IMR-90 (cell line): ENCODE data around the gene ANGEL1. TPM values are rescaled to one million over a fixed set of nuclear protein-coding genes. Genes with fewer than 3 reads are reported as not detected.

Experiments used
- ATAC-seq: fragments of 200-7000 bp; cut with Tn5 transposase; 2 replicates; pipeline ENCODE4 v1.9.1; 2020; ENCODE audit warnings: low read depth, mild to moderate bottlenecking, moderate library complexity
- BruUV-seq: library from RNA; stranded (reverse); fragments of 400-500 nt; replicated peaks from 2 replicates; lab custom pipeline; 2021; lab: Mats Ljungman, UMichigan
- CTCF ChIA-PET: fragments of 300-600 bp; formaldehyde crosslinking; extraction: SDS; loops from one replicate; lab custom pipeline; 2021; ENCODE audit warnings: antibody characterized with exemption; lab: Yijun Ruan, JAX
- POLR2A ChIA-PET: fragments of 300-600 bp; sonication (Branson Sonifier 250); formaldehyde crosslinking; loops from one replicate; lab custom pipeline; 2022; ENCODE audit warnings: antibody characterized with exemption; ENCODE audit not compliant: unreplicated experiment; lab: Charles Lee
- DNase-seq: peaks from one replicate; pipeline ENCODE4 v3.0.0; 2013
- H2AFZ ChIP-seq: replicated peaks from 2 replicates; pipeline ENCODE3; 2013; ENCODE audit warnings: low read length, mild to moderate bottlenecking; ENCODE audit not compliant: poor library complexity
- H2AK5ac ChIP-seq: 2 replicates; pipeline ENCODE4 v1.6.1; 2013; ENCODE audit warnings: low read depth, low read length, inconsistent platforms
- H2AK9ac ChIP-seq: replicated peaks from 2 replicates; pipeline ENCODE3; 2013; ENCODE audit warnings: mild to moderate bottlenecking, low read depth, low read length, moderate library complexity; ENCODE audit not compliant: poor library complexity
- H2BK120ac ChIP-seq: 2 replicates; pipeline ENCODE4 v1.6.1; 2013; ENCODE audit warnings: low read depth, low read length, inconsistent platforms
- H2BK15ac ChIP-seq: 3 replicates; pipeline ENCODE4 v1.6.1; 2013; ENCODE audit warnings: low read depth, low read length, inconsistent platforms
- H2BK20ac ChIP-seq: 2 replicates; pipeline ENCODE4 v1.6.1; 2013; ENCODE audit warnings: low read depth, mild to moderate bottlenecking, inconsistent platforms, low read length, moderate library complexity
- H2BK5ac ChIP-seq: 2 replicates; pipeline ENCODE4 v1.6.1; 2013; ENCODE audit warnings: mild to moderate bottlenecking, low read depth, low read length, inconsistent platforms; ENCODE audit not compliant: poor library complexity, severe bottlenecking
- H3K14ac ChIP-seq: replicated peaks from 2 replicates; pipeline ENCODE4 v1.6.1; 2013; ENCODE audit warnings: low read depth, low read length, inconsistent platforms
- H3K18ac ChIP-seq: 2 replicates; pipeline ENCODE4 v1.6.1; 2013; ENCODE audit warnings: low read depth, low read length, control low read depth
- H3K23ac ChIP-seq: 2 replicates; pipeline ENCODE4 v1.6.1; 2013; ENCODE audit warnings: low read depth, low read length, inconsistent platforms
- H3K27ac ChIP-seq: 2 replicates; pipeline ENCODE4 v1.5.1; 2013; ENCODE audit warnings: mild to moderate bottlenecking, control low read depth, low read length; ENCODE audit not compliant: insufficient read depth
- H3K27me3 ChIP-seq: 2 replicates; pipeline ENCODE4 v1.6.1; 2013; ENCODE audit warnings: low read length; ENCODE audit not compliant: control insufficient read depth, insufficient read depth
- H3K36me3 ChIP-seq: 2 replicates; pipeline ENCODE4 v1.6.1; 2013; ENCODE audit warnings: low read length, mixed read lengths; ENCODE audit not compliant: control insufficient read depth, insufficient read depth
- H3K4ac ChIP-seq: 2 replicates; pipeline ENCODE4 v1.6.1; 2013; ENCODE audit warnings: low read depth, low read length, inconsistent platforms
- H3K4me1 ChIP-seq: 2 replicates; pipeline ENCODE4 v1.6.1; 2013; ENCODE audit warnings: low read length, mixed read lengths; ENCODE audit not compliant: control insufficient read depth, insufficient read depth
- H3K4me2 ChIP-seq: 2 replicates; pipeline ENCODE4 v1.6.1; 2013; ENCODE audit warnings: low read depth, mild to moderate bottlenecking, control low read depth, low read length, moderate library complexity
- H3K4me3 ChIP-seq: 2 replicates; pipeline ENCODE4 v1.5.1; 2013; ENCODE audit warnings: low read depth, mild to moderate bottlenecking, control low read depth, low read length, moderate library complexity; ENCODE audit not compliant: insufficient read depth
- H3K56ac ChIP-seq: 2 replicates; pipeline ENCODE4 v1.6.1; 2013; ENCODE audit warnings: low read length, inconsistent platforms; ENCODE audit not compliant: insufficient read depth; ENCODE audit errors: extremely low read depth
- H3K79me1 ChIP-seq, 2 experiments: 2 replicates each; pipeline ENCODE4 v1.6.1; 2013; ENCODE audit warnings: low read length in 2 of 2, inconsistent platforms in 1 of 2, low read depth in 1 of 2
- H3K9ac ChIP-seq: 2 replicates; pipeline ENCODE4 v1.6.1; 2013; ENCODE audit warnings: low read depth, low read length, control low read depth
- H3K9me1 ChIP-seq: 2 replicates; pipeline ENCODE4 v1.6.1; 2013; ENCODE audit warnings: low read length, inconsistent platforms; ENCODE audit not compliant: insufficient read depth
- H3K9me3 ChIP-seq: 2 replicates; pipeline ENCODE4 v1.6.1; 2013; ENCODE audit warnings: low read length; ENCODE audit not compliant: control insufficient read depth, insufficient read depth
- H4K20me1 ChIP-seq: 2 replicates; pipeline ENCODE4 v1.6.1; 2013; ENCODE audit warnings: low read length, inconsistent platforms; ENCODE audit not compliant: insufficient read depth
- H4K5ac ChIP-seq: 2 replicates; pipeline ENCODE4 v1.6.1; 2013; ENCODE audit warnings: mild to moderate bottlenecking, low read depth, low read length, control low read depth
- H4K8ac ChIP-seq, 2 experiments: 2 replicates each; pipeline ENCODE4 v1.6.1; 2013; ENCODE audit warnings: low read depth in 2 of 2, low read length in 2 of 2, control low read depth in 1 of 2, inconsistent platforms in 1 of 2
- H4K91ac ChIP-seq: 2 replicates; pipeline ENCODE4 v1.6.1; 2013; ENCODE audit warnings: low read depth, low read length, inconsistent platforms; ENCODE audit not compliant: insufficient read depth
- BHLHE40 ChIP-seq: fragments of 150-350 bp; IDR thresholded peaks from 2 replicates; pipeline ENCODE4 v1.6.1; 2016; ENCODE audit warnings: mild to moderate bottlenecking, low read depth, low read length
- CEBPB ChIP-seq: IDR thresholded peaks from 2 replicates; pipeline ENCODE4 v1.6.1; 2012; ENCODE audit warnings: low read depth, low read length, improper control_type of control experiment
- CHD1 ChIP-seq: IDR thresholded peaks from 2 replicates; pipeline ENCODE4 v1.6.1; 2012; ENCODE audit warnings: low read depth, low read length, improper control_type of control experiment
- FOS ChIP-seq: fragments of 150-350 bp; IDR thresholded peaks from 2 replicates; pipeline ENCODE4 v1.6.1; 2016; ENCODE audit warnings: low read depth, low read length
- MAFK ChIP-seq: IDR thresholded peaks from 2 replicates; pipeline ENCODE4 v1.6.1; 2012; ENCODE audit warnings: low read depth, low read length, improper control_type of control experiment
- MAZ ChIP-seq: IDR thresholded peaks from 2 replicates; pipeline ENCODE4 v1.6.1; 2012; ENCODE audit warnings: low read depth, mild to moderate bottlenecking, low read length, improper control_type of control experiment, moderate library complexity, borderline replicate concordance
- MXI1 ChIP-seq: IDR thresholded peaks from 2 replicates; pipeline ENCODE4 v1.6.1; 2012; ENCODE audit warnings: low read depth, mild to moderate bottlenecking, low read length, moderate library complexity, borderline replicate concordance
- NFE2L2 ChIP-seq: fragments of 150-350 bp; IDR thresholded peaks from 2 replicates; pipeline ENCODE4 v1.6.1; 2016; ENCODE audit warnings: low read depth, mild to moderate bottlenecking, low read length
- POLR2A ChIP-seq: IDR thresholded peaks from 2 replicates; pipeline ENCODE4 v1.6.1; 2012; ENCODE audit warnings: mild to moderate bottlenecking, low read depth, low read length
- RAD21 ChIP-seq: IDR thresholded peaks from 2 replicates; pipeline ENCODE4 v1.6.1; 2012; ENCODE audit warnings: low read length, improper control_type of control experiment
- RCOR1 ChIP-seq: IDR thresholded peaks from 2 replicates; pipeline ENCODE4 v1.6.1; 2012; ENCODE audit warnings: mild to moderate bottlenecking, low read length, improper control_type of control experiment; ENCODE audit not compliant: insufficient replicate concordance
- RFX5 ChIP-seq: IDR thresholded peaks from 2 replicates; pipeline ENCODE4 v1.8.0; 2012; ENCODE audit warnings: low read depth, mild to moderate bottlenecking, low read length, moderate library complexity
- SMC3 ChIP-seq: fragments of 150-350 bp; IDR thresholded peaks from 2 replicates; pipeline ENCODE4 v1.6.1; 2016; ENCODE audit warnings: low read depth, mild to moderate bottlenecking, antibody characterized with exemption, low read length, moderate library complexity
- WGBS, 2 experiments: methylation state at CpG; one replicate each; pipeline versions ENCODE4 v1.1.5 to v1.1.7; 2013; ENCODE audit warnings: missing lambda C conversion rate in 2 of 2; ENCODE audit not compliant: insufficient read length in 1 of 2; ENCODE audit errors: extremely low coverage in 2 of 2; 5-methylcytosine and 5-hydroxymethylcytosine counted together
- dilution Hi-C: fragments of 300-500 bp; cut with HindIII; formaldehyde crosslinking; loops from one replicate; pipeline ENCODE4 v1.14.3; 2018; ENCODE audit warnings: low sequenced_read_pairs; ENCODE audit not compliant: unreplicated experiment
- in situ Hi-C: fragments of 300-500 bp; cut with MboI; formaldehyde crosslinking; loops from 3 replicates; pipeline ENCODE4 v1.14.3; 2019; ENCODE audit warnings: low sequenced_read_pairs, inconsistent platforms, mixed read lengths
- intact Hi-C: fragments of 100-400 bp; cut with micrococcal nuclease; formaldehyde crosslinking; loops from 2 replicates; pipeline ENCODE4 v1.10.0; 2022
- polyA plus RNA-seq, 3 experiments: library from polyadenylated mRNA; depleted of rRNA; stranded (reverse); fragments of >200 nt; gene quantifications; 2 replicates each; pipeline ENCODE4 v1.2.3, GENCODE V29; 2012; ENCODE audit warnings: low replicate concordance in 1 of 3
- total RNA-seq: library from RNA; depleted of rRNA; stranded (reverse); fragments of >200 nt; gene quantifications from 2 replicates; pipeline ENCODE4 v1.2.3, GENCODE V29; 2012
- TF ChIP-seq, protein P1 (sequence below): conservative IDR thresholded peaks from 2 replicates; pipeline ENCODE4 v1.5.1; 2012; ENCODE audit warnings: mild to moderate bottlenecking, low read depth, low read length, improper control_type of control experiment
- TF ChIP-seq, protein P2 (sequence below): fragments of 150-350 bp; IDR thresholded peaks from 2 replicates; pipeline ENCODE4 v1.6.1; 2017; ENCODE audit warnings: mild to moderate bottlenecking, antibody characterized with exemption, low read length, low read depth
- TF ChIP-seq, protein P3 (sequence below): fragments of 150-350 bp; IDR thresholded peaks from 2 replicates; pipeline ENCODE4 v1.6.1; 2016; ENCODE audit warnings: low read depth, mild to moderate bottlenecking, low read length, moderate library complexity, borderline replicate concordance

The ANGEL1 gene
- total and polyA plus RNA-seq, 2 of the 4 experiments (the other 2 are of a cell fraction) = 4.1 to 10.0 TPM

DNA sequence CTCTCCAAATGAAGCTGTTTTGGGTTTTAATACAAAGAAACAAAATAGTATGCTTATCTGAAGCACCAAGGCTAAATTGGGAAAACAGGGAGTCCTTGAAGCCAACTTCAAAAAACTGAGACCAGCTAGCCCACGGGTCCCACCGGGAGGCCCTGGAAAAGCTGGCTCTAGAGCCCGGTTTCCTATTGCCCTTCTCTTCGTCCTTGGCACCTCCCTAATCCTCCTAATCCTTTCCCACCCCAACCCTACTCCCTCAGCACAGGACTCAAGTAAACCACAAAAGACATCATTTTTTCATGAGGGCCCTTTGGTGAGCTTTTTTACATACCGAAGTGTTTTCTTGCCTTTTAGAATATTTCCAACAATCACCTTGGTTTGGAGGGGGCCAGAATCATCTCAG is 24.8 kb upstream of the ANGEL1 start:
- no peak for TF ChIP-seq NFE2L2
- TF ChIP-seq CHD1 = no peak
- TF ChIP-seq, protein P1, sequence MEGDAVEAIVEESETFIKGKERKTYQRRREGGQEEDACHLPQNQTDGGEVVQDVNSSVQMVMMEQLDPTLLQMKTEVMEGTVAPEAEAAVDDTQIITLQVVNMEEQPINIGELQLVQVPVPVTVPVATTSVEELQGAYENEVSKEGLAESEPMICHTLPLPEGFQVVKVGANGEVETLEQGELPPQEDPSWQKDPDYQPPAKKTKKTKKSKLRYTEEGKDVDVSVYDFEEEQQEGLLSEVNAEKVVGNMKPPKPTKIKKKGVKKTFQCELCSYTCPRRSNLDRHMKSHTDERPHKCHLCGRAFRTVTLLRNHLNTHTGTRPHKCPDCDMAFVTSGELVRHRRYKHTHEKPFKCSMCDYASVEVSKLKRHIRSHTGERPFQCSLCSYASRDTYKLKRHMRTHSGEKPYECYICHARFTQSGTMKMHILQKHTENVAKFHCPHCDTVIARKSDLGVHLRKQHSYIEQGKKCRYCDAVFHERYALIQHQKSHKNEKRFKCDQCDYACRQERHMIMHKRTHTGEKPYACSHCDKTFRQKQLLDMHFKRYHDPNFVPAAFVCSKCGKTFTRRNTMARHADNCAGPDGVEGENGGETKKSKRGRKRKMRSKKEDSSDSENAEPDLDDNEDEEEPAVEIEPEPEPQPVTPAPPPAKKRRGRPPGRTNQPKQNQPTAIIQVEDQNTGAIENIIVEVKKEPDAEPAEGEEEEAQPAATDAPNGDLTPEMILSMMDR = no peak
- no peak for TF ChIP-seq RAD21
- TF ChIP-seq RFX5 = no peak
- TF ChIP-seq MXI1 = no peak
- no peak for TF ChIP-seq SMC3
- TF ChIP-seq, protein P2, sequence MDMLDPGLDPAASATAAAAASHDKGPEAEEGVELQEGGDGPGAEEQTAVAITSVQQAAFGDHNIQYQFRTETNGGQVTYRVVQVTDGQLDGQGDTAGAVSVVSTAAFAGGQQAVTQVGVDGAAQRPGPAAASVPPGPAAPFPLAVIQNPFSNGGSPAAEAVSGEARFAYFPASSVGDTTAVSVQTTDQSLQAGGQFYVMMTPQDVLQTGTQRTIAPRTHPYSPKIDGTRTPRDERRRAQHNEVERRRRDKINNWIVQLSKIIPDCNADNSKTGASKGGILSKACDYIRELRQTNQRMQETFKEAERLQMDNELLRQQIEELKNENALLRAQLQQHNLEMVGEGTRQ = no peak
- no peak for TF ChIP-seq RCOR1
- no peak for TF ChIP-seq BHLHE40
- TF ChIP-seq FOS = no peak
- TF ChIP-seq, protein P3, sequence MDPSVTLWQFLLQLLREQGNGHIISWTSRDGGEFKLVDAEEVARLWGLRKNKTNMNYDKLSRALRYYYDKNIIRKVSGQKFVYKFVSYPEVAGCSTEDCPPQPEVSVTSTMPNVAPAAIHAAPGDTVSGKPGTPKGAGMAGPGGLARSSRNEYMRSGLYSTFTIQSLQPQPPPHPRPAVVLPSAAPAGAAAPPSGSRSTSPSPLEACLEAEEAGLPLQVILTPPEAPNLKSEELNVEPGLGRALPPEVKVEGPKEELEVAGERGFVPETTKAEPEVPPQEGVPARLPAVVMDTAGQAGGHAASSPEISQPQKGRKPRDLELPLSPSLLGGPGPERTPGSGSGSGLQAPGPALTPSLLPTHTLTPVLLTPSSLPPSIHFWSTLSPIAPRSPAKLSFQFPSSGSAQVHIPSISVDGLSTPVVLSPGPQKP = no peak
- TF ChIP-seq MAZ = no peak
- TF ChIP-seq CEBPB = no peak
- TF ChIP-seq POLR2A = no peak
- TF ChIP-seq MAFK = no peak
- no peaks in the 10 kb centered on the region for H3K79me1 ChIP-seq
- no peak overlapping the region for H4K91ac ChIP-seq
- no peak overlapping the region for H2BK20ac ChIP-seq
- no peak overlapping the region for H2AK5ac ChIP-seq
- H3K9me3 ChIP-seq = no peaks in the 10 kb centered on the region
- H2AFZ ChIP-seq = no peak overlapping the region
- no peak overlapping the region for H2BK15ac ChIP-seq
- no peak overlapping the region for H4K8ac ChIP-seq
- H3K27ac ChIP-seq = no peak overlapping the region
- dilution Hi-C loops (no loop called here), in situ Hi-C loops (no loop called here), intact Hi-C loops (no loop called here)
- H2AK9ac ChIP-seq = no peak overlapping the region
- no peak for ATAC-seq
- no peak overlapping the region for H3K9ac ChIP-seq
- no peak overlapping the region for H2BK5ac ChIP-seq
- no peak overlapping the region for H3K4me2 ChIP-seq
- no peak overlapping the region for H3K4me3 ChIP-seq
- no peak overlapping the region for H4K5ac ChIP-seq
- no peak overlapping the region for H3K4ac ChIP-seq
- DNase-seq = no peak
- no peak overlapping the region for H3K14ac ChIP-seq
- no CpG with 5 or more reads among the region's 5 CpGs for WGBS, 2 experiments
- CTCF ChIA-PET = interaction anchor here (0.9 kb wide), 1 partner anchor 15 kb away, joined by 3 read pairs; no protein-coding TSS in a partner anchor
- no peak overlapping the region for H3K23ac ChIP-seq
- no peaks in the 10 kb centered on the region for H4K20me1 ChIP-seq
- H3K18ac ChIP-seq = no peak overlapping the region
- POLR2A ChIA-PET = no interaction called here
- H3K27me3 ChIP-seq = peaks cover 19% of the 10 kb centered on the region
- no peaks in the 10 kb centered on the region for H3K36me3 ChIP-seq
- no peaks in the 10 kb centered on the region for H3K4me1 ChIP-seq
- no peak overlapping the region for H2BK120ac ChIP-seq
- H3K9me1 ChIP-seq = no peaks in the 10 kb centered on the region
- no TSS peak for BruUV-seq
- no peak overlapping the region for H3K56ac ChIP-seq
